ENCODE data around the gene SMPX.

DNA sequence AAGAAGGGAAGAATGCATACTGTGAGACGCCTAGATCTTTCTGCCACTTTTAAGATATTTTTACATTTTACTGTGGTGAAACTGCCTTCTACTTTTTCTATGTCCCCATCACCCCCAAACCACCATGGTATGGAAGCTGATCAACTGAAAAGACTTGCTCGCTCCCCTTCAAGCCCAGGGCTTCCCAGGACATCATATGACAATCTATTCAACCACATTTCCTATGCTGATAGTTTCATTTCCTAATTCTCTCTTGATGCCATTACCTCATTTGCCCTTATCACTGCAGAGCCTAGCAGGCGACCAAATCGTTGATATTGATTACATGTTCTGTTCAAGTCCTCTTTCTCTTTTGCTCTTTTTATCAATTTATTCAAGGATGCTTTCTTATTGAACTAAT is 59.6 kb downstream of the SMPX start:
- TF ChIP-seq, protein P1, sequence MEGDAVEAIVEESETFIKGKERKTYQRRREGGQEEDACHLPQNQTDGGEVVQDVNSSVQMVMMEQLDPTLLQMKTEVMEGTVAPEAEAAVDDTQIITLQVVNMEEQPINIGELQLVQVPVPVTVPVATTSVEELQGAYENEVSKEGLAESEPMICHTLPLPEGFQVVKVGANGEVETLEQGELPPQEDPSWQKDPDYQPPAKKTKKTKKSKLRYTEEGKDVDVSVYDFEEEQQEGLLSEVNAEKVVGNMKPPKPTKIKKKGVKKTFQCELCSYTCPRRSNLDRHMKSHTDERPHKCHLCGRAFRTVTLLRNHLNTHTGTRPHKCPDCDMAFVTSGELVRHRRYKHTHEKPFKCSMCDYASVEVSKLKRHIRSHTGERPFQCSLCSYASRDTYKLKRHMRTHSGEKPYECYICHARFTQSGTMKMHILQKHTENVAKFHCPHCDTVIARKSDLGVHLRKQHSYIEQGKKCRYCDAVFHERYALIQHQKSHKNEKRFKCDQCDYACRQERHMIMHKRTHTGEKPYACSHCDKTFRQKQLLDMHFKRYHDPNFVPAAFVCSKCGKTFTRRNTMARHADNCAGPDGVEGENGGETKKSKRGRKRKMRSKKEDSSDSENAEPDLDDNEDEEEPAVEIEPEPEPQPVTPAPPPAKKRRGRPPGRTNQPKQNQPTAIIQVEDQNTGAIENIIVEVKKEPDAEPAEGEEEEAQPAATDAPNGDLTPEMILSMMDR (IDR thresholded peaks at IDR 0.05; ENCODE audit: low read length): no peak
- no peak for TF ChIP-seq EZH2 (IDR thresholded peaks at IDR 0.05; ENCODE audit: borderline replicate concordance, low read length)

All from OCI-LY1 (cell line).